Measurements from ENCODE around the gene EHD4. TPM values are rescaled to one million over a fixed set of nuclear protein-coding genes. Genes with fewer than 3 reads are reported as not detected.

The EHD4 gene
- total RNA-seq, 1 donor from 2014 or later: 23.8 TPM

- H3K27ac Mint-ChIP-seq (ENCODE audit: unreplicated experiment): no peak overlapping the region
- TF ChIP-seq CTCF (IDR thresholded peaks at IDR 0.05): no peak
- H3K9me3 Mint-ChIP-seq (ENCODE audit: low read depth): no peaks in the 10 kb centered on the region
- no peaks in the 10 kb centered on the region for H3K36me3 Mint-ChIP-seq (ENCODE audit: low read depth)
- no peak for DNase-seq (ENCODE audit: low spot score)
- H3K4me1 Mint-ChIP-seq (ENCODE audit: low read depth): peaks cover 6% of the 10 kb centered on the region
- peaks cover 13% of the 10 kb centered on the region for H3K27me3 Mint-ChIP-seq (ENCODE audit: low read depth)
- no peak overlapping the region for H3K4me3 Mint-ChIP-seq (ENCODE audit: unreplicated experiment)
Observed at GRCh38 chr15:41987925-41988275, 15.5 kb upstream of the EHD4 start.

- no peak for TF ChIP-seq CTCF (IDR thresholded peaks at IDR 0.05)
- DNase-seq (ENCODE audit: low spot score): no peak
- Mint-ChIP-seq H3K36me3 (ENCODE audit: low read depth) (no peaks in the 10 kb centered on the region), H3K27me3 (ENCODE audit: low read depth) (peaks cover 13% of the 10 kb centered on the region), H3K9me3 (ENCODE audit: low read depth) (no peaks in the 10 kb centered on the region), H3K4me1 (ENCODE audit: low read depth) (peaks cover 6% of the 10 kb centered on the region), H3K4me3 (ENCODE audit: unreplicated experiment) (no peak overlapping the region), H3K27ac (ENCODE audit: unreplicated experiment) (no peak overlapping the region)
Observed at GRCh38 chr15:41987246-41987924, 15.0 kb upstream of the EHD4 start.

GRCh38 chr15:41985236-41986160, 13.1 kb upstream of the EHD4 start:
- no peak overlapping the region for H3K4me3 Mint-ChIP-seq (ENCODE audit: unreplicated experiment)
- H3K36me3 Mint-ChIP-seq (ENCODE audit: low read depth): no peaks in the 10 kb centered on the region
- TF ChIP-seq CTCF (IDR thresholded peaks at IDR 0.05): no peak
- H3K9me3 Mint-ChIP-seq (ENCODE audit: low read depth): no peaks in the 10 kb centered on the region
- peaks cover 13% of the 10 kb centered on the region for H3K27me3 Mint-ChIP-seq (ENCODE audit: low read depth)
- H3K4me1 Mint-ChIP-seq (ENCODE audit: low read depth): peaks cover 6% of the 10 kb centered on the region
- H3K27ac Mint-ChIP-seq (ENCODE audit: unreplicated experiment): no peak overlapping the region
- DNase-seq (ENCODE audit: low spot score): no peak

GRCh38 chr15:41984622-41985021, 12.3 kb upstream of the EHD4 start:
- peaks cover 6% of the 10 kb centered on the region for H3K4me1 Mint-ChIP-seq (ENCODE audit: low read depth)
- H3K36me3 Mint-ChIP-seq (ENCODE audit: low read depth): no peaks in the 10 kb centered on the region
- H3K27ac Mint-ChIP-seq (ENCODE audit: unreplicated experiment): no peak overlapping the region
- H3K27me3 Mint-ChIP-seq (ENCODE audit: low read depth): peaks cover 11% of the 10 kb centered on the region
- H3K9me3 Mint-ChIP-seq (ENCODE audit: low read depth): no peaks in the 10 kb centered on the region
- TF ChIP-seq CTCF (IDR thresholded peaks at IDR 0.05): no peak
- H3K4me3 Mint-ChIP-seq (ENCODE audit: unreplicated experiment): no peak overlapping the region
- DNase-seq (ENCODE audit: low spot score): no peak
